Cardiac fibroblast (primary cell): ENCODE data around the gene RPL11.
A peak's percentile ranks its signal among the peaks of the same experiment; 100 is the strongest.
"Not testable (repeated sequence)": the region's sequence is repeated elsewhere in the genome, so short reads cannot be mapped to it uniquely, and the experiment has no call there.

Source experiments
- DNase-seq, 2 donors: peaks; one replicate each; pipeline versions ENCODE4 v3.0.0 to v3.0.0-alpha.2; 2010; ENCODE audit warnings: low read depth in 2 of 2
- H3K4me3 ChIP-seq, 2 donors: replicated peaks in 1 of 2; 1 replicate in 1 of 2; 2 replicates in 1 of 2; pipeline ENCODE4 v1.5.1; 2011; ENCODE audit warnings: low read depth in 2 of 2, low read length in 2 of 2, mild to moderate bottlenecking in 2 of 2, moderate library complexity in 1 of 2
- CTCF ChIP-seq: IDR thresholded peaks from one replicate; pipeline ENCODE4 v1.5.1; 2011; ENCODE audit warnings: low read depth, mild to moderate bottlenecking, low read length, inconsistent platforms

The RPL11 gene

GRCh38 chr1:23684415-23684814 is 7.2 kb upstream of the RPL11 start:
- no peak overlapping the region for H3K4me3 ChIP-seq
- no peak for DNase-seq
- TF ChIP-seq CTCF: no peak

- DNase-seq, H3K4me3 ChIP-seq: not testable (repeated sequence)
Observed at GRCh38 chr1:23685197-23685596, 6.4 kb upstream of the RPL11 start.

GRCh38 chr1:23687680-23688079 is 3.9 kb upstream of the RPL11 start:
- H3K4me3 ChIP-seq, DNase-seq: not testable (repeated sequence)

GRCh38 chr1:23688281-23688680 is 3.3 kb upstream of the RPL11 start:
- not testable (repeated sequence) for DNase-seq, H3K4me3 ChIP-seq

- TF ChIP-seq CTCF: no peak
- no peak for DNase-seq
- H3K4me3 ChIP-seq: peak overlapping the region; percentile 83 to 94
Observed at GRCh38 chr1:23692308-23692871, 784 bp downstream of the RPL11 start.

GRCh38 chr1:23693599-23693998 is 2.0 kb downstream of the RPL11 start:
- DNase-seq: no peak
- peak overlapping the region; percentile 12 to 94 for H3K4me3 ChIP-seq
- TF ChIP-seq CTCF: no peak

- H3K4me3 ChIP-seq: no peak overlapping the region
- no peak for DNase-seq
- no peak for TF ChIP-seq CTCF
Observed at GRCh38 chr1:23694371-23694770, 2.8 kb downstream of the RPL11 start.

GRCh38 chr1:23695667-23696066 is 4.1 kb downstream of the RPL11 start:
- no peak overlapping the region for H3K4me3 ChIP-seq
- no peak for DNase-seq

More at GRCh38 chr1:23695667-23696066, 4.1 kb downstream of the RPL11 start:
- no peak for TF ChIP-seq CTCF
